Gastrocnemius medialis (tissue), 4 donors: ENCODE data around the gene COA5. TPM values are rescaled to one million over a fixed set of nuclear protein-coding genes. Genes with fewer than 3 reads are reported as not detected.

ENCODE experiments used
- ATAC-seq, 2 donors: fragments of 150-250 bp; one replicate each; pipeline ENCODE4 v1.9.1; 2016
- DNase-seq, 2 donors: peaks; one replicate each; pipeline ENCODE4 v3.0.0-alpha.2; 2019
- H3K27ac ChIP-seq, 4 donors: fragments of 200-600 bp; sonication (generic); 1 replicate in 1 of 4; 2 replicates in 3 of 4; pipeline ENCODE4 v1.5.1; 2016 to 2018; ENCODE audit warnings: mild to moderate bottlenecking in 2 of 4, moderate library complexity in 1 of 4
- H3K27me3 ChIP-seq, 3 donors: fragments of 200-600 bp; sonication (generic) in 2 of 3; 1 replicate in 1 of 3; 2 replicates in 2 of 3; pipeline versions ENCODE4 v1.5.1 to v1.6.0; 2016 to 2019; ENCODE audit warnings: mild to moderate bottlenecking in 1 of 3, moderate library complexity in 1 of 3
- H3K36me3 ChIP-seq, 2 donors: fragments of 200-600 bp; sonication (generic) in 1 of 2; one replicate each; pipeline ENCODE4 v1.5.1; 2017 to 2018
- H3K4me1 ChIP-seq, 2 donors: fragments of 200-600 bp; sonication (generic) in 1 of 2; one replicate each; pipeline ENCODE4 v1.5.1; 2016 to 2017; ENCODE audit warnings: mild to moderate bottlenecking in 2 of 2
- H3K4me3 ChIP-seq, 4 donors: fragments of 200-600 bp; sonication (generic) in 3 of 4; 1 replicate in 1 of 4; 2 replicates in 3 of 4; pipeline ENCODE4 v1.5.1; 2016 to 2019; ENCODE audit warnings: mild to moderate bottlenecking in 2 of 4
- H3K9me3 ChIP-seq, 3 donors: fragments of 200-600 bp; sonication (generic) in 2 of 3; 1 replicate in 1 of 3; 2 replicates in 2 of 3; pipeline ENCODE4 v1.5.1; 2016 to 2019
- POLR2A ChIP-seq, 2 donors: fragments of 450-650 bp; IDR thresholded peaks; one replicate each; pipeline ENCODE4 v1.6.1; 2017; ENCODE audit warnings: antibody characterized with exemption in 2 of 2, mild to moderate bottlenecking in 2 of 2, moderate library complexity in 2 of 2
- in situ Hi-C, 4 donors: fragments of 200-750 bp; cut with MboI; loops; one replicate each; pipeline versions ENCODE4 v1.15.0 to v1.8.0; 2017; ENCODE audit warnings: low sequenced_read_pairs in 4 of 4
- intact Hi-C: fragments of 100-400 bp; cut with DNase I; formaldehyde crosslinking; loops from one replicate; pipeline ENCODE4 v1.15.1; 2023; ENCODE audit warnings: low total_unique reads
- total RNA-seq, 4 donors: library from RNA; depleted of rRNA; stranded (reverse); fragments of >200 nt; gene quantifications; one replicate each; pipeline versions ENCODE4 v1.1.0 to v1.2.3, GENCODE V29; 2016
- TF ChIP-seq, protein P1 (sequence below), 5 experiments: fragments of 450-650 bp in 3 of 5; fragments of 200-600 bp in 2 of 5; sonication (generic) in 2 of 5; IDR thresholded peaks in 4 of 5; conservative IDR thresholded peaks in 1 of 5; 1 replicate in 4 of 5; 2 replicates in 1 of 5; pipeline ENCODE4 v1.5.1; 2016 to 2019; ENCODE audit warnings: antibody characterized with exemption in 5 of 5, mild to moderate bottlenecking in 3 of 5, moderate library complexity in 3 of 5

COA5 gene
- total RNA-seq, 4 donors from 2014 or later = 26.1 to 45.1 (median 31.0) TPM

GRCh38 chr2:98623657-98624056, 15.3 kb upstream of the COA5 start:
- H3K27ac ChIP-seq = no peak overlapping the region
- H3K4me1 ChIP-seq = no peaks in the 10 kb centered on the region
- TF ChIP-seq POLR2A (IDR thresholded peaks at IDR 0.05) = no peak
- TF ChIP-seq, protein P1, sequence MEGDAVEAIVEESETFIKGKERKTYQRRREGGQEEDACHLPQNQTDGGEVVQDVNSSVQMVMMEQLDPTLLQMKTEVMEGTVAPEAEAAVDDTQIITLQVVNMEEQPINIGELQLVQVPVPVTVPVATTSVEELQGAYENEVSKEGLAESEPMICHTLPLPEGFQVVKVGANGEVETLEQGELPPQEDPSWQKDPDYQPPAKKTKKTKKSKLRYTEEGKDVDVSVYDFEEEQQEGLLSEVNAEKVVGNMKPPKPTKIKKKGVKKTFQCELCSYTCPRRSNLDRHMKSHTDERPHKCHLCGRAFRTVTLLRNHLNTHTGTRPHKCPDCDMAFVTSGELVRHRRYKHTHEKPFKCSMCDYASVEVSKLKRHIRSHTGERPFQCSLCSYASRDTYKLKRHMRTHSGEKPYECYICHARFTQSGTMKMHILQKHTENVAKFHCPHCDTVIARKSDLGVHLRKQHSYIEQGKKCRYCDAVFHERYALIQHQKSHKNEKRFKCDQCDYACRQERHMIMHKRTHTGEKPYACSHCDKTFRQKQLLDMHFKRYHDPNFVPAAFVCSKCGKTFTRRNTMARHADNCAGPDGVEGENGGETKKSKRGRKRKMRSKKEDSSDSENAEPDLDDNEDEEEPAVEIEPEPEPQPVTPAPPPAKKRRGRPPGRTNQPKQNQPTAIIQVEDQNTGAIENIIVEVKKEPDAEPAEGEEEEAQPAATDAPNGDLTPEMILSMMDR (IDR thresholded peaks at IDR 0.05 in 4 of 5, conservative IDR thresholded peaks at IDR 0.05 in 1 of 5) = no peak
- DNase-seq (peak in 1 of 2 donors; percentile 39), ATAC-seq (peak in 1 of 2 donors; percentile 65)
- intact Hi-C loops (no loop called here), in situ Hi-C loops (loop anchor here in 1 of 4 donors (25.0 kb wide), 1 partner anchor 564 kb away; the partner anchor contains the start of genes MITD1 and MRPL30)
- H3K36me3 ChIP-seq = peaks cover 0 to 24% of the 10 kb centered on the region in 2 donors
- no peak overlapping the region for H3K4me3 ChIP-seq
- H3K27me3 ChIP-seq = no peaks in the 10 kb centered on the region
- H3K9me3 ChIP-seq = no peaks in the 10 kb centered on the region

DNA sequence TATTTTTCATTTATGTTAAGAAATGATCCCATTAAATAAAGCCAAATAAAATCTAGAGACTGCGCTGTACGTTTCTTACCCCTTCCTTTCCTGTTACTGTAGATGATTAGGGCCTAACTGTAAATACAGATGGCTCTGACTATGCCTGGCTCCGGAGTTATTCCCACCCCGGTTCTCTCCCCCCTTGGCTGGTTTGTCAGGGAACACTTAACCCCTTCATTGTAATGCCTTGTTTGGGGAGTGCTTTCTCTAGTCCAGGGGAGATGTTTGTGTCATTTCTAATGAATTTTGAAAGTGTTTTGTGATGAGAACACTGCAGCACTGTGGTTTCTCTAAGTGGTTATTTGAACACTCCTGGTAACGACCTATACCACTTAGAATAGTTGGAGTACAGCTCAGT, 8.8 kb upstream of the COA5 start:
- intact Hi-C loops = no loop called here

DNA sequence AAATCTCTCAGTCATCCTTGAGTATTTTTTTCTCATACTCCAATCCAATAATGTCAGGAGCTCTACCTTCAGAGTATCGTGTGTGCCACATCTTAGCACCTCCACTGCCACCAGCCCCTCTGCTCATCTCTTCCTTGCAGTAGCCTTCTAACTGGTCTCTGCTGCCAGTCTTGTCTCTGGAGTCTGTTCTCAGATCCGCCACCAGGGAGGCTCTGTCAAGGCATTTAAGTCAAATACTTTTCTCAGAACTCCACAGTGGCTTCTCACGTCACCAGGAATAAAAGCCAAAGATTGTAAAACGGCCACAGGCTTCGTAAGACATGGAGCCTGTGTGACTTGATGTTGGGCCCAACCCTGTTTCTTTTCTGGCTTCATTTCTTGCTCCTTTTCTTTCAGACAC, 7.2 kb upstream of the COA5 start:
- Histone ChIP-seq H3K4me3 (no peak overlapping the region), H3K9me3 (no peaks in the 10 kb centered on the region), H3K27me3 (no peaks in the 10 kb centered on the region), H3K36me3 (peaks cover 0 to 89% of the 10 kb centered on the region in 2 donors), H3K4me1 (peaks cover 8 to 15% of the 10 kb centered on the region in 2 donors), H3K27ac (no peak overlapping the region)
- in situ Hi-C loops (loop anchor here in 1 of 4 donors (25.0 kb wide), 1 partner anchor 572 kb away; the partner anchor contains the start of genes MITD1 and MRPL30), intact Hi-C loops (no loop called here)
- ATAC-seq (no peak), DNase-seq (no peak)
- no peak for TF ChIP-seq POLR2A (IDR thresholded peaks at IDR 0.05)
- TF ChIP-seq, protein P1 (IDR thresholded peaks at IDR 0.05 in 4 of 5, conservative IDR thresholded peaks at IDR 0.05 in 1 of 5) = no peak

More for the DNA sequence above, 8.8 kb upstream of the COA5 start:
- no peak for TF ChIP-seq POLR2A (IDR thresholded peaks at IDR 0.05)
- TF ChIP-seq, protein P1 (IDR thresholded peaks at IDR 0.05 in 4 of 5, conservative IDR thresholded peaks at IDR 0.05 in 1 of 5) = no peak
- Histone ChIP-seq H3K36me3 (peaks cover 0 to 87% of the 10 kb centered on the region in 2 donors), H3K4me1 (no peaks in the 10 kb centered on the region), H3K27ac (no peak overlapping the region), H3K4me3 (no peak overlapping the region), H3K9me3 (no peaks in the 10 kb centered on the region), H3K27me3 (no peaks in the 10 kb centered on the region)
- in situ Hi-C loops = loop anchor here in 1 of 4 donors (25.0 kb wide), 1 partner anchor 570 kb away; the partner anchor contains the start of genes MITD1 and MRPL30
- DNase-seq = no peak
- ATAC-seq = no peak

- Histone ChIP-seq H3K4me3 (no peak overlapping the region), H3K27me3 (no peaks in the 10 kb centered on the region), H3K9me3 (no peaks in the 10 kb centered on the region), H3K27ac (no peak overlapping the region), H3K4me1 (peaks cover 18 to 28% of the 10 kb centered on the region in 2 donors), H3K36me3 (peaks cover 0 to 92% of the 10 kb centered on the region in 2 donors)
- intact Hi-C loops = no loop called here
- ATAC-seq = no peak
- DNase-seq = no peak
- in situ Hi-C loops = loop anchor here in 1 of 4 donors (25.0 kb wide), 1 partner anchor 573 kb away; the partner anchor contains the start of genes MITD1 and MRPL30
- TF ChIP-seq, protein P1 (IDR thresholded peaks at IDR 0.05 in 4 of 5, conservative IDR thresholded peaks at IDR 0.05 in 1 of 5) = no peak
- TF ChIP-seq POLR2A (IDR thresholded peaks at IDR 0.05) = no peak
Observed at GRCh38 chr2:98614024-98614739, 5.9 kb upstream of the COA5 start.
